Calu3 (cell line): ENCODE results near the gene CADM1. TPM values are rescaled to one million over a fixed set of nuclear protein-coding genes. Genes with fewer than 3 reads are reported as not detected.

ENCODE experiments used
- BruUV-seq: library from RNA; stranded (reverse); fragments of 400-500 nt; replicated peaks from 2 replicates; lab custom pipeline; 2021; lab: Mats Ljungman, UMichigan
- CTCF ChIA-PET: fragments of 300-600 bp; sonication (Branson Sonifier 250); formaldehyde crosslinking; loops from one replicate; lab custom pipeline; 2022; ENCODE audit warnings: antibody characterized with exemption; lab: Charles Lee
- DNase-seq: peaks from one replicate; pipeline ENCODE4 v3.0.0; 2022
- H3K27ac Mint-ChIP-seq: one replicate; pipeline ENCODE4 v1.8.0; 2022; ENCODE audit warnings: mixed read lengths; ENCODE audit not compliant: unreplicated experiment
- H3K27me3 Mint-ChIP-seq: one replicate; pipeline ENCODE4 v1.8.0; 2022; ENCODE audit warnings: mixed read lengths; ENCODE audit not compliant: unreplicated experiment
- H3K36me3 Mint-ChIP-seq: one replicate; pipeline ENCODE4 v1.8.0; 2022; ENCODE audit warnings: mild to moderate bottlenecking, moderate library complexity, mixed read lengths; ENCODE audit not compliant: insufficient read depth, unreplicated experiment
- H3K4me1 Mint-ChIP-seq: one replicate; pipeline ENCODE4 v1.8.0; 2022; ENCODE audit warnings: mild to moderate bottlenecking, low read depth, mixed read lengths; ENCODE audit not compliant: unreplicated experiment
- H3K4me3 Mint-ChIP-seq: one replicate; pipeline ENCODE4 v1.8.0; 2022; ENCODE audit warnings: mild to moderate bottlenecking, low read depth, moderate library complexity, mixed read lengths; ENCODE audit not compliant: unreplicated experiment
- H3K9me3 Mint-ChIP-seq: one replicate; pipeline ENCODE4 v1.8.0; 2022; ENCODE audit warnings: low read depth, mixed read lengths; ENCODE audit not compliant: unreplicated experiment
- CTCF ChIP-seq: fragments of 200-600 bp; IDR thresholded peaks from one replicate; pipeline ENCODE4 v1.8.0; 2022; ENCODE audit warnings: antibody characterized with exemption; ENCODE audit not compliant: unreplicated experiment
- intact Hi-C: fragments of 100-400 bp; cut with micrococcal nuclease; formaldehyde crosslinking; loops from one replicate; pipeline ENCODE4 v1.10.0; 2022; ENCODE audit not compliant: unreplicated experiment
- total RNA-seq: library from RNA; stranded (reverse); gene quantifications from 2 replicates; pipeline ENCODE4 v1.2.3, GENCODE V29; 2022

CADM1 gene
- total RNA-seq, 1 experiment from 2014 or later, result 0.68 TPM

GRCh38 chr11:115272925-115273324 is 231.3 kb downstream of the CADM1 start:
- TF ChIP-seq CTCF, result no peak
- DNase-seq, result no peak
- H3K27me3 Mint-ChIP-seq, result peaks cover 2% of the 10 kb centered on the region
- CTCF ChIA-PET, result no interaction called here
- BruUV-seq, result no TSS peak
- no peak overlapping the region for H3K4me3 Mint-ChIP-seq
- no peaks in the 10 kb centered on the region for H3K4me1 Mint-ChIP-seq
- H3K9me3 Mint-ChIP-seq, result no peaks in the 10 kb centered on the region
- intact Hi-C loops, result no loop called here
- no peak overlapping the region for H3K27ac Mint-ChIP-seq
- no peaks in the 10 kb centered on the region for H3K36me3 Mint-ChIP-seq

GRCh38 chr11:115271643-115272042 is 232.6 kb downstream of the CADM1 start:
- Mint-ChIP-seq H3K4me3 (no peak overlapping the region), H3K9me3 (no peaks in the 10 kb centered on the region), H3K36me3 (no peaks in the 10 kb centered on the region), H3K4me1 (no peaks in the 10 kb centered on the region), H3K27ac (no peak overlapping the region), H3K27me3 (no peaks in the 10 kb centered on the region)
- TF ChIP-seq CTCF, result no peak
- BruUV-seq, result no TSS peak
- CTCF ChIA-PET, result no interaction called here
- intact Hi-C loops, result no loop called here
- DNase-seq, result no peak

- H3K36me3 Mint-ChIP-seq, result no peaks in the 10 kb centered on the region
These were observed 234.8 kb downstream of the CADM1 start for GRCh38 chr11:115269191-115269950.

GRCh38 chr11:115267871-115268270 is 236.3 kb downstream of the CADM1 start:
- CTCF ChIA-PET, result no interaction called here
- BruUV-seq, result no TSS peak
- no peak overlapping the region for H3K27ac Mint-ChIP-seq

More at GRCh38 chr11:115269191-115269950, 234.8 kb downstream of the CADM1 start:
- no peak overlapping the region for H3K27ac Mint-ChIP-seq
- BruUV-seq, result no TSS peak
- no peak for DNase-seq
- no peaks in the 10 kb centered on the region for H3K27me3 Mint-ChIP-seq
- intact Hi-C loops, result no loop called here
- CTCF ChIA-PET, result no interaction called here
- H3K4me1 Mint-ChIP-seq, result no peaks in the 10 kb centered on the region
- no peak for TF ChIP-seq CTCF
- H3K9me3 Mint-ChIP-seq, result no peaks in the 10 kb centered on the region
- H3K4me3 Mint-ChIP-seq, result no peak overlapping the region

More at GRCh38 chr11:115267871-115268270, 236.3 kb downstream of the CADM1 start:
- no peak for DNase-seq
- intact Hi-C loops, result no loop called here
- Mint-ChIP-seq H3K4me1 (no peaks in the 10 kb centered on the region), H3K9me3 (no peaks in the 10 kb centered on the region), H3K27me3 (no peaks in the 10 kb centered on the region), H3K36me3 (no peaks in the 10 kb centered on the region), H3K4me3 (no peak overlapping the region)
- no peak for TF ChIP-seq CTCF
